Chondrocyte (in vitro differentiated cells): ENCODE data around the gene TEX13A. TPM values are rescaled to one million over a fixed set of nuclear protein-coding genes. Genes with fewer than 3 reads are reported as not detected.
"Not testable (repeated sequence)": the region's sequence is repeated elsewhere in the genome, so short reads cannot be mapped to it uniquely, and the experiment has no call there.

ENCODE experiments used
- DNase-seq: peaks from one replicate; pipeline ENCODE4 v3.0.0; 2021; ENCODE audit warnings: mixed read lengths, low spot score
- H3K27ac Mint-ChIP-seq: one replicate; pipeline ENCODE4 v1.8.0; 2021; ENCODE audit warnings: mild to moderate bottlenecking, moderate library complexity, mixed read lengths; ENCODE audit not compliant: unreplicated experiment
- H3K27me3 Mint-ChIP-seq: 2 replicates; pipeline ENCODE4 v1.8.0; 2021; ENCODE audit warnings: low read depth, mixed read lengths
- H3K36me3 Mint-ChIP-seq: 2 replicates; pipeline ENCODE4 v1.8.0; 2021; ENCODE audit warnings: low read depth, mixed read lengths
- H3K4me1 Mint-ChIP-seq: 2 replicates; pipeline ENCODE4 v1.8.0; 2021; ENCODE audit warnings: low read depth, mild to moderate bottlenecking, mixed read lengths
- H3K4me3 Mint-ChIP-seq: one replicate; pipeline ENCODE4 v1.8.0; 2021; ENCODE audit warnings: mild to moderate bottlenecking, moderate library complexity, mixed read lengths; ENCODE audit not compliant: unreplicated experiment
- H3K9me3 Mint-ChIP-seq: 2 replicates; pipeline ENCODE4 v1.8.0; 2021; ENCODE audit warnings: low read depth, mixed read lengths
- total RNA-seq: library from RNA; stranded (reverse); gene quantifications from 3 replicates; pipeline ENCODE4 v1.2.1, GENCODE V29; 2021
- TF ChIP-seq, protein P1 (sequence below): fragments of 200-600 bp; sonication (generic); IDR thresholded peaks from 2 replicates; pipeline ENCODE4 v1.5.0; 2021; ENCODE audit warnings: antibody characterized with exemption, mild to moderate bottlenecking, moderate library complexity

The TEX13A gene
- total RNA-seq, 1 donor from 2014 or later = not detected

DNA sequence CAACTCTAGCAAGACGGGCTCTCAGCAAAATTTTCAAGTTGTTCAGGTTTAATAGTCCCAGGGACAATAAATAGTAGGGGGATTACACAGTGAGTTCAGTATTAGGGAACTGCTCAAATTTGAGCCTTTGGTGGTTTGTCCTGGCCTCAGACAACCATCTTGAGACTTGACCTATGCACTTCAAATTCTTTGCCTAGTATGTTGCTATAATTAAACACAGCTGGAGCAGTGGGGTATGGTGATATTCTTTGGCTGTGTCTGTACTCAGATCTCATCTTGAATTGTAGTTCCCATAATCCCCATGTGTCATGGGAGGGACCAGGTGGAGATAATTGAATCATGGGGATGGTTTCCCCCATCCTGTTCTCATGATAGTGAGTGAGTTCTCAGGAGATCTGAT is 43.3 kb upstream of the TEX13A start:
- Mint-ChIP-seq H3K27me3 (no peaks in the 10 kb centered on the region), H3K9me3 (peaks cover 7% of the 10 kb centered on the region), H3K36me3 (no peaks in the 10 kb centered on the region), H3K4me3 (no peak overlapping the region), H3K27ac (no peak overlapping the region), H3K4me1 (no peaks in the 10 kb centered on the region)
- DNase-seq = no peak
- TF ChIP-seq, protein P1, sequence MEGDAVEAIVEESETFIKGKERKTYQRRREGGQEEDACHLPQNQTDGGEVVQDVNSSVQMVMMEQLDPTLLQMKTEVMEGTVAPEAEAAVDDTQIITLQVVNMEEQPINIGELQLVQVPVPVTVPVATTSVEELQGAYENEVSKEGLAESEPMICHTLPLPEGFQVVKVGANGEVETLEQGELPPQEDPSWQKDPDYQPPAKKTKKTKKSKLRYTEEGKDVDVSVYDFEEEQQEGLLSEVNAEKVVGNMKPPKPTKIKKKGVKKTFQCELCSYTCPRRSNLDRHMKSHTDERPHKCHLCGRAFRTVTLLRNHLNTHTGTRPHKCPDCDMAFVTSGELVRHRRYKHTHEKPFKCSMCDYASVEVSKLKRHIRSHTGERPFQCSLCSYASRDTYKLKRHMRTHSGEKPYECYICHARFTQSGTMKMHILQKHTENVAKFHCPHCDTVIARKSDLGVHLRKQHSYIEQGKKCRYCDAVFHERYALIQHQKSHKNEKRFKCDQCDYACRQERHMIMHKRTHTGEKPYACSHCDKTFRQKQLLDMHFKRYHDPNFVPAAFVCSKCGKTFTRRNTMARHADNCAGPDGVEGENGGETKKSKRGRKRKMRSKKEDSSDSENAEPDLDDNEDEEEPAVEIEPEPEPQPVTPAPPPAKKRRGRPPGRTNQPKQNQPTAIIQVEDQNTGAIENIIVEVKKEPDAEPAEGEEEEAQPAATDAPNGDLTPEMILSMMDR = no peak

DNA sequence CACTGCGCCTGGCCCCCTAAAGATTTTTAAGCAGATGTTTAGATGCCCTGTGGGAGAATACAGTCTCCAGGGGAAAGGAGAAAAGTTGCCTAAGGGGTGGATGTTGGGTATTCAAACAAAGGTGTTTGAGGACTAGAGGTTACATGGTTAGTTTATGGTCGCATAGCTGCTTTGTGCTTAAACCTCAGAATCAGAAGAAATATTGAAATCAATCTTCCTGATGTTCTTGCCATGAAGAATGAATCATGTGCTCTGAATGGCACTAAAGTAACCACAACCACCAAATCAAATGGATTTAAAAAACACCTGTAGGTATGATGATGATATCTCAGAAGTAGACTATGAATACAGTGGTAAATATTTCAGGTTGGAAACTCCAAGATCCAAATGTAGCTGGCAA is 42.7 kb upstream of the TEX13A start:
- H3K36me3 Mint-ChIP-seq = no peaks in the 10 kb centered on the region
- no peaks in the 10 kb centered on the region for H3K4me1 Mint-ChIP-seq
- no peaks in the 10 kb centered on the region for H3K27me3 Mint-ChIP-seq
- H3K9me3 Mint-ChIP-seq = peaks cover 13% of the 10 kb centered on the region
- TF ChIP-seq, protein P1 = no peak
- no peak overlapping the region for H3K27ac Mint-ChIP-seq
- H3K4me3 Mint-ChIP-seq = no peak overlapping the region
- DNase-seq = no peak

DNA sequence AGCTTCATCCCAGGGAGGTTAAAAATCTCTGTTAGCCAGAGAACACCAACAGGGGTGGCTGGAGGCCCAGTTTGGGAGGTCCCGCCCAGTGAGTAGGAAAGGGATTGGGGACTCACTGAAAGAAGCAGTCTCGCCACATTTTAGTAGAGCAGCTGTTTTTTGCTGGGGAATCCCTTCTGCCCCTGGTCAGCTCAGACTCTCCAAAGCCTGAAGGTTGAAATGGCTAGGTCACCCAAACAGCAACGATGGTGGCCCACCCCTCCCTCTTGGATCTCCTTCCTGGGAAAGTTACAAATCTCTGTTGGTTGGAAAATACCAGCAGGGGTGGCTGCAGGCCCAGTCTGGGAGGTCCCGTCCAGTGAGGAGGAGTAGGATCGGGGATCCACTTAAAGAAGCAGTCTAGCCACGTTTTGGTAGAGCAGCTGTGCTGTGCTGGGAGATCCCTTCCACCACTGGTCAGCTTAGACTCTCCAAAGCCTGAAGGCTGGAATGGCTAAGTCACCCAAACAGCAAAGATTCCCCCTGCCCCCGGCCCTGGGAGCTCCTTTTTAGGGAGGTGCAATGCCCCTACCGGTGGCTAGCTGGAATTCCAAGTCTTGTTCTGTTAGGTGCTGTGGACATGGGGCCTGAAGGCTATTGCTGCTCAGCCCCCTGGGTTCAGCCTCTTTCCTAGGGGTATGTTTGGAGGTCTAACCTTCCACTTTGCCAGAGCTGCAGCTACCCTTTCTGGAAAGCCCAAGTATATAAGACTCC is 40.0 kb upstream of the TEX13A start:
- Mint-ChIP-seq H3K27me3 (no peaks in the 10 kb centered on the region), H3K4me1 (no peaks in the 10 kb centered on the region), H3K4me3 (no peak overlapping the region), H3K27ac (no peak overlapping the region), H3K9me3 (peaks cover 16% of the 10 kb centered on the region), H3K36me3 (no peaks in the 10 kb centered on the region)
- no peak for DNase-seq
- TF ChIP-seq, protein P1 = no peak

DNA sequence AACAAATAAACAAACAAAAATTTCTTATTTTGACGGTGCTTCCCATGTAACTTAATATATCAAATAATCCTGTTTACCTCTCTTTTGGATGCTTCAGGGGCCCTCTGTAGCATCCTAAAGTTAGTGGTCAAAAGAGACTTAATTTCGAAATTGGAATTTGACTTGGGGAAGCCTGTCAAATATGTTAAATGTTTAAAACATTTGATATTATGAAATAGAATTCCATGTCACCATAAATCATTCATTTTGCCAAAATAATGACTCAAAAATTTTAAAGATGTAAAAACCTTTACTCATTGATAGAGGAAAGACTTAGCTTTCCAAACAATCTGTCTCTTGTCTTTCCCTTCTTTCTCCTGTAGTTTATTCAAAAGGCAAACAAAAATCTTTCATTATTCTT is 20.6 kb upstream of the TEX13A start:
- Mint-ChIP-seq H3K27me3 (no peaks in the 10 kb centered on the region), H3K9me3 (peaks cover 4% of the 10 kb centered on the region), H3K27ac (no peak overlapping the region), H3K36me3 (no peaks in the 10 kb centered on the region), H3K4me1 (no peaks in the 10 kb centered on the region), H3K4me3 (no peak overlapping the region)
- TF ChIP-seq, protein P1 = no peak
- no peak for DNase-seq

DNA sequence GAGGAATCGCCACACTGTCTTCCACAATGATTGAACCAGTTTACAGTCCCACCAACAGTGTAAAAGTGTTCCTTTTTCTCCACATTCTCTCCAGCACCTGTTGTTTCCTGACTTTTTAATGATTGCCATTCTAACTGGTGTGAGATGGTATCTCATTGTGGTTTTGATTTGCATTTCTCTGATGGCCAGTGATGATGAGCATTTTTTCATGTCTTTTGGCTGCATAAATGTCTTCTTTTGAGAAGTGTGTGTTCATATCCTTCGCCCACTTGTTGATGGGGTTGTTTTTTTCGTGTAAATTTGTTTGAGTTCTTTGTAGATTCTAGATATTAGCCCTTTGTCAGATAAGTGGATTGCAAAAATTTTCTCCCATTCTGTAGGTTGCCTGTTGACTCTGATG is 16.9 kb upstream of the TEX13A start:
- H3K27ac Mint-ChIP-seq, H3K36me3 Mint-ChIP-seq, H3K4me3 Mint-ChIP-seq, DNase-seq, H3K27me3 Mint-ChIP-seq, H3K9me3 Mint-ChIP-seq, H3K4me1 Mint-ChIP-seq: not testable (repeated sequence)

DNA sequence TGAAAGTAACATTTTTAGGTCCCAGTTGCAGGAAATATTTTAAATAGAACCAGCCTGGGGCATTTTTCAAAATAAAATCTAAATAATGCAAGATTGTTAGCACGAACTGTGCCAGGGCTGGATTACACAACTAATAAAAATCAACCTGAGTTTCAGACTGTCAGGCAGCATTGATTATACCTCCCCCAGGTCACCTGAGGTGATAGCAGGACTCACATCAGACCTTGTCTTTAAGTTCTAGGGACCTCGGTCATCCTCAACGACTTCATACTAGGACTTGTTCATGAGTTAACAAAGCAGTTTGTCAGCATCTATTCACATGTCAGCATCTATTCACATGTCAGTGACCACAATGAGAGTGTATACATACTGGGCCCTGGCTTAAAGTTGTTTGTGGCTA is 8.7 kb upstream of the TEX13A start:
- TF ChIP-seq, protein P1 = no peak
- no peaks in the 10 kb centered on the region for H3K9me3 Mint-ChIP-seq
- H3K27ac Mint-ChIP-seq = no peak overlapping the region
- H3K36me3 Mint-ChIP-seq = no peaks in the 10 kb centered on the region
- no peaks in the 10 kb centered on the region for H3K4me1 Mint-ChIP-seq
- no peaks in the 10 kb centered on the region for H3K27me3 Mint-ChIP-seq
- no peak overlapping the region for H3K4me3 Mint-ChIP-seq
- no peak for DNase-seq
